Measurements from ENCODE around the gene CNNM3. TPM values are rescaled to one million over a fixed set of nuclear protein-coding genes. Genes with fewer than 3 reads are reported as not detected.
A peak's percentile ranks its signal among the peaks of the same experiment; 100 is the strongest.

CNNM3 gene
- total RNA-seq, 2 donors from 2014 or later = 29.7 to 29.8 TPM

DNA sequence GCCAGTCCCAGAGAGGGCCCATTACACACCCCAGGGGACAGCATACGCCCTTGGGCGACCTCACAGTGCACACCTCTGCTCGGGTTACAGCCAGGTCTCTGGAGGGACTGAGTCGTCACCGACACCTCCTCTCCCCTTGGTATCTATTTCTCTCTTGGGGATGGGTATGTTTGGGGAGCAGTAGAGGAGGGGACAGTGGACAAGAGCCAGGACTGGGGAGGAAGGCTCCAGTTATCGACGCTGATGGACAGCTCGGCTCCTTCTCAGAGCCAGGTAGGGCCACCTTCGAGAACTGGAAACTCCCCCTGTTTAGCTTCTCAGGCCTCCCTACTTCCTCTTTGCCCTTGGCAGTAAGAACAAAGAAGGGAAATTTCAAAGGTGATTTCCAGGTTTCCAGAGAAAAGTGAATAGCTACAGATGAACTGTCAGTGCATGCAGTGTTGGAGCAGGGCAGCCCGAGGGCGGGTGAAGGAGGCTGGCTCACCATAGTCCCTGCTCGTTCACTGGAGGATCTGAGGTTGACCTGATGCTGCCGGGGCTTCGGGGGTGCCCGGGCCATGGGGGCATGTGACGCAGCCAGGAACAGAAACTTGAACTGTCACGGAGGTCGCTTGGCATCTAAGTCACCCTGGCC, 58.2 kb downstream of the CNNM3 start:
- Histone ChIP-seq H3K4me3 (no peak overlapping the region), H3K9me3 (no peaks in the 10 kb centered on the region), H3K27me3 (replicated peaks; ENCODE audit: insufficient read depth) (no peaks in the 10 kb centered on the region), H3K36me3 (no peaks in the 10 kb centered on the region), H3K27ac (peak overlapping the region; percentile 46 to 53), H3K4me1 (replicated peaks) (no peaks in the 10 kb centered on the region)
- TF ChIP-seq POLR2A (IDR thresholded peaks at IDR 0.05) = no peak
- TF ChIP-seq, protein P1, sequence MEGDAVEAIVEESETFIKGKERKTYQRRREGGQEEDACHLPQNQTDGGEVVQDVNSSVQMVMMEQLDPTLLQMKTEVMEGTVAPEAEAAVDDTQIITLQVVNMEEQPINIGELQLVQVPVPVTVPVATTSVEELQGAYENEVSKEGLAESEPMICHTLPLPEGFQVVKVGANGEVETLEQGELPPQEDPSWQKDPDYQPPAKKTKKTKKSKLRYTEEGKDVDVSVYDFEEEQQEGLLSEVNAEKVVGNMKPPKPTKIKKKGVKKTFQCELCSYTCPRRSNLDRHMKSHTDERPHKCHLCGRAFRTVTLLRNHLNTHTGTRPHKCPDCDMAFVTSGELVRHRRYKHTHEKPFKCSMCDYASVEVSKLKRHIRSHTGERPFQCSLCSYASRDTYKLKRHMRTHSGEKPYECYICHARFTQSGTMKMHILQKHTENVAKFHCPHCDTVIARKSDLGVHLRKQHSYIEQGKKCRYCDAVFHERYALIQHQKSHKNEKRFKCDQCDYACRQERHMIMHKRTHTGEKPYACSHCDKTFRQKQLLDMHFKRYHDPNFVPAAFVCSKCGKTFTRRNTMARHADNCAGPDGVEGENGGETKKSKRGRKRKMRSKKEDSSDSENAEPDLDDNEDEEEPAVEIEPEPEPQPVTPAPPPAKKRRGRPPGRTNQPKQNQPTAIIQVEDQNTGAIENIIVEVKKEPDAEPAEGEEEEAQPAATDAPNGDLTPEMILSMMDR (IDR thresholded peaks at IDR 0.05) = no peak
- peak; percentile 7 for TF ChIP-seq POLR2AphosphoS5 (IDR thresholded peaks at IDR 0.05)
- no peak for DNase-seq (ENCODE audit: low spot score)
- 27% methylated on average over 18 of the region's 18 CpGs for WGBS
- intact Hi-C loops (cut with DNase I) = no loop called here

DNA sequence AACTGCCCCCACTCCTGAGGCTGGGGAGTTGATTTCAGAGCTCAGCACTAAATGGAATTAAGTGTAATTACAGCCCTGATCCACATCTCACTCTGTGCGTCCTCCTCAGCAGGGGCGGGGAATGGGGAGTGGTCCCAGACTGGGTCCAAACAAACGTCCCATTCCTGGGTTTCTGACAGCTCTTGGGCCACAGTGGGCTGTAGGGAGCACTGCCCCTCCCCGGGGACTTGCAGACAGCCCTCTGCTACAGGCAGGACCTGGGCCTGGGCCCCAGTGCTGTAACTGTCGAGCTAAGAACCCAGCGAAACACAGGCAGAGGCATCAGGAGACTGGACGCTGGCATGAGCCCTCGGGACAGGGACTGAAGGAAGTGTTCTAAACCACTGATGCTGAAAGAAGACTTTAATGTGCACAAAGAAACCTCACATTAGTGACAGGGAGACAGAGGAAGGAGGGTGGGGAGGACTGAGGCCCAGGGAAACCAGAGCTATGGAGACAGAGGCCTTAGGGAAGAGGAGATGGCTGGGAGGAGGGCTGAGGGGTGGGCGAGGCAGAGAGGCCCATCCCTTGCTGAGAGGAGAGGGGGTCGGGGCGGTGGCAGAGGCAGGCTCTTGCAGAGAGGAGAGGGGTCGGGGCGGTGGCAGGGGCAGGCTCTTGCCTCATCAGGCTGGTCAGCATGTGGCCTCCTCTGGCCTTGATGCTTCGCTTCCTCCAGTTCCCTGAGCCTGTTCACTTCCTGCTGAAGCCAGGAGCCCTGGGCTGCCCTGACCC, 59.6 kb downstream of the CNNM3 start:
- no peak overlapping the region for H3K27ac ChIP-seq
- no peaks in the 10 kb centered on the region for H3K27me3 ChIP-seq (replicated peaks; ENCODE audit: insufficient read depth)
- TF ChIP-seq POLR2A (IDR thresholded peaks at IDR 0.05) = no peak
- TF ChIP-seq, protein P1 (IDR thresholded peaks at IDR 0.05) = no peak
- TF ChIP-seq POLR2AphosphoS5 (IDR thresholded peaks at IDR 0.05) = no peak

DNA sequence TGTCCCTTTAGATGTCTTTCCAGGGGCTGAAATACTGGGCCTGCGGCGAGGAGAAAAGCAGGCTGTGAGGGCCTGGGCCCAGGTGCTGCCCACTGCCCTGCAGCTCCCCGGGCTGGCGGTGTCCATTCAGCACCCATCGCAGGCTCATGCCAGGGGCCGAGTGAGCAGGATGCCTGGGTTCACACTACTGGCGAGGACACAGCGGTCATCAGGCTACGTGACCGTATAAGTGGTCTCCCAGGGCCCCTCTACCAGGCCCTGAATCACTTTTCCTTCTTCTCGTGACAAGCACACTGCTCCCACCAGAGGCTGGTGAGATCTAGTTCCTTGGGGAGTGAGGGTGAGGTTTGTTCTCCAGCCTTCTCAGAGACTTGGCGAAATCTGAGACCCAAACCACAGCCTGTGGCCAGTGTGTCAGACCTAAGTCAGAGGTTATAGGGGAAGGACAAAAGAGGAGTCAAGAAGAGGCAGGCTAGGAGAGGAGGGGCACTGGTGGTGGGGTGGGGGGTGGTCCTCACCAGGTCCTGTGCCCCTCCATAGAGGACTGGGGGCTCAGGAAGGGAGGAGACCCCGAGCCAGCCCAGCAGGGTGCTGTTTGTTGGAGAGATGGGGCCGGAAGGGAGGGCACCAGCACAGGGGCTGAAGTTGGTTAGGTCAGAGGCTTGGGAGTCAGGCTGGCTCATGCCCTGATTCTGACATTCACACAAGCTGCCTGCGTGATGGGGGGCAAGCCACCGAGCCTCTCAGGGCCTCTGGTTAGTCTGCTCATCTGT, 60.4 kb downstream of the CNNM3 start:
- H3K27ac ChIP-seq = no peak overlapping the region
- TF ChIP-seq POLR2AphosphoS5 (IDR thresholded peaks at IDR 0.05) = no peak
- no peak for TF ChIP-seq POLR2A (IDR thresholded peaks at IDR 0.05)
- TF ChIP-seq, protein P1 (IDR thresholded peaks at IDR 0.05) = no peak
- no peaks in the 10 kb centered on the region for H3K27me3 ChIP-seq (replicated peaks; ENCODE audit: insufficient read depth)
- WGBS = 92% methylated on average over 16 of the region's 16 CpGs
- no peak for DNase-seq (ENCODE audit: low spot score)
- no peak overlapping the region for H3K4me3 ChIP-seq
- intact Hi-C loops (cut with DNase I) = no loop called here
- no peaks in the 10 kb centered on the region for H3K4me1 ChIP-seq (replicated peaks)
- H3K36me3 ChIP-seq = no peaks in the 10 kb centered on the region
- no peaks in the 10 kb centered on the region for H3K9me3 ChIP-seq

More for the DNA sequence above, 59.6 kb downstream of the CNNM3 start:
- H3K4me3 ChIP-seq = no peak overlapping the region
- no peaks in the 10 kb centered on the region for H3K9me3 ChIP-seq
- DNase-seq (ENCODE audit: low spot score) = no peak
- WGBS = 67% methylated on average over 14 of the region's 14 CpGs
- intact Hi-C loops (cut with DNase I) = no loop called here
- H3K4me1 ChIP-seq (replicated peaks) = no peaks in the 10 kb centered on the region
- no peaks in the 10 kb centered on the region for H3K36me3 ChIP-seq

DNA sequence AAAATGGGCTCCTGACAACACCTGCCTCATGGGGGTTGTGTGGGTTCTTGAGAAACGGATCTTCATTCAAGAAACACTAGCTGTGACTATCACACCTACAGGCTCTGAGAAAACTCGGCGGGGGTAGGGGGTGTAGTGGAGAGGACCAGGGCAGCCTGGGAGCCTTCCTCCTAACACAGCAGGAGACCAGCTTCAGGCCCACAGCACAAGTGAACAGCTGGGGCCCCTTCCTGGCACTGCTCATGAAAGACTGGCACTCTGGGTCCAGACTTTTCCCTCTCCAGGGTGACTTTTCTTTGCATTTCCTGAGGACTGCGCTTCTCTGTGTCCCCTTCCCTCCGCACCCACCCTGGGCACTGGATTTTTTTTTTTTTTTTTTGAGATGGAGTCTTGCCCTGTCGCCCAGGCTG, 61.0 kb downstream of the CNNM3 start:
- Histone ChIP-seq H3K9me3 (no peaks in the 10 kb centered on the region), H3K36me3 (no peaks in the 10 kb centered on the region), H3K4me3 (no peak overlapping the region), H3K27me3 (replicated peaks; ENCODE audit: insufficient read depth) (no peaks in the 10 kb centered on the region), H3K27ac (no peak overlapping the region), H3K4me1 (replicated peaks) (no peaks in the 10 kb centered on the region)
- no peak for DNase-seq (ENCODE audit: low spot score)
- WGBS = 89% methylated on average over 6 of the region's 6 CpGs
- intact Hi-C loops (cut with DNase I) = no loop called here
- TF ChIP-seq POLR2A (IDR thresholded peaks at IDR 0.05) = no peak
- TF ChIP-seq, protein P1 (IDR thresholded peaks at IDR 0.05) = no peak
- no peak for TF ChIP-seq POLR2AphosphoS5 (IDR thresholded peaks at IDR 0.05)

Data from prostate gland (tissue), 2 donors.